NCI-H748 (cell line): ENCODE data around the gene LYL1.
"Not testable (repeated sequence)": the region's sequence is repeated elsewhere in the genome, so short reads cannot be mapped to it uniquely, and the experiment has no call there.

Experiments
- DNase-seq: peaks from one replicate; lab custom pipeline; 2025; ENCODE audit not compliant: unreplicated experiment; lab: John Stamatoyannopoulos, UW

The LYL1 gene

GRCh38 chr19:13102666-13103580, at the start of gene LYL1:
TSS of gene LYL1 (minus strand) at chr19:13102858. CDS start at chr19:13101171, 1,687 bp downstream.
- peak; percentile 4 for DNase-seq

GRCh38 chr19:13151605-13152355, 49.1 kb upstream of the LYL1 start:
- peak; percentile 95 for DNase-seq

- peak; percentile 37 for DNase-seq
These were observed 48.4 kb upstream of the LYL1 start for GRCh38 chr19:13150931-13151604.

GRCh38 chr19:13150187-13150930, 47.7 kb upstream of the LYL1 start, which contains the start of the genes IER2 and STX10:
TSS of gene IER2 (plus strand) at chr19:13150411. CDS start at chr19:13153187, 2,776 bp downstream.
TSS of gene STX10 (minus strand) at chr19:13150375. CDS start at chr19:13150173, 202 bp downstream.
- peak; percentile 88 for DNase-seq

GRCh38 chr19:13149628-13150186, 47.0 kb upstream of the LYL1 start:
- DNase-seq = peak; percentile 53

- DNase-seq = not testable (repeated sequence)
These were observed 46.5 kb upstream of the LYL1 start for GRCh38 chr19:13149173-13149627.

- no peak for DNase-seq
These were observed 44.3 kb upstream of the LYL1 start for GRCh38 chr19:13146763-13147563.

GRCh38 chr19:13139633-13140311, 37.1 kb upstream of the LYL1 start:
- no peak for DNase-seq

GRCh38 chr19:13138916-13139198, 36.2 kb upstream of the LYL1 start:
- no peak for DNase-seq

- DNase-seq = no peak
These were observed 35.7 kb upstream of the LYL1 start for GRCh38 chr19:13138171-13138915.

GRCh38 chr19:13137290-13137794, 34.7 kb upstream of the LYL1 start:
- no peak for DNase-seq

- no peak for DNase-seq
These were observed 32.7 kb upstream of the LYL1 start for GRCh38 chr19:13135068-13136062.

- no peak for DNase-seq
These were observed 32.0 kb upstream of the LYL1 start for GRCh38 chr19:13134626-13135025.

GRCh38 chr19:13133241-13133870, 30.7 kb upstream of the LYL1 start:
- no peak for DNase-seq

- no peak for DNase-seq
These were observed 30.0 kb upstream of the LYL1 start for GRCh38 chr19:13132471-13133180.
